Embryonic facial prominence (tissue), 1 donor: ENCODE data around the gene SUSD1.

Experiments used
- DNase-seq: peaks from one replicate; pipeline ENCODE4 v3.0.0-alpha.2; 2016; ENCODE audit errors: extremely low spot score

Gene SUSD1

GRCh38 chr9:112012026-112012902, 162.8 kb downstream of the SUSD1 start:
- no peak for DNase-seq

- no peak for DNase-seq
These were observed 164.0 kb downstream of the SUSD1 start for GRCh38 chr9:112011051-112011620.

- DNase-seq, result no peak
These were observed 164.6 kb downstream of the SUSD1 start for GRCh38 chr9:112010537-112010936.

GRCh38 chr9:112009656-112010055, 165.4 kb downstream of the SUSD1 start:
- no peak for DNase-seq

GRCh38 chr9:112007575-112008240, 167.4 kb downstream of the SUSD1 start:
- DNase-seq, result no peak

- no peak for DNase-seq
These were observed 168.6 kb downstream of the SUSD1 start for GRCh38 chr9:112006361-112007020.

GRCh38 chr9:112005939-112006338, 169.2 kb downstream of the SUSD1 start:
- DNase-seq, result no peak

GRCh38 chr9:112003538-112003937, 171.6 kb downstream of the SUSD1 start:
- no peak for DNase-seq

GRCh38 chr9:112002847-112003457, 172.1 kb downstream of the SUSD1 start:
- no peak for DNase-seq

- DNase-seq, result no peak
These were observed 172.8 kb downstream of the SUSD1 start for GRCh38 chr9:112002131-112002846.

GRCh38 chr9:112000743-112001142, 174.4 kb downstream of the SUSD1 start:
- DNase-seq, result no peak

GRCh38 chr9:111999319-111999718, 175.8 kb downstream of the SUSD1 start:
- no peak for DNase-seq

- no peak for DNase-seq
These were observed 177.3 kb downstream of the SUSD1 start for GRCh38 chr9:111997831-111998230.

GRCh38 chr9:111994831-111995458, 180.2 kb downstream of the SUSD1 start:
- no peak for DNase-seq

GRCh38 chr9:111993319-111993718, 181.8 kb downstream of the SUSD1 start:
- DNase-seq, result no peak

- no peak for DNase-seq
These were observed 182.6 kb downstream of the SUSD1 start for GRCh38 chr9:111992523-111992922.

- no peak for DNase-seq
These were observed 183.9 kb downstream of the SUSD1 start for GRCh38 chr9:111991179-111991578.
